ENCODE measurements around the gene OR52A1.
A peak's percentile ranks its signal among the peaks of the same experiment; 100 is the strongest.

Gene OR52A1

GRCh38 chr11:5129457-5129877, 25.1 kb downstream of the OR52A1 start:
- Histone ChIP-seq H3K27ac (ENCODE audit: low read length) (no peak overlapping the region), H4K20me1 (ENCODE audit: insufficient read depth, low read length) (no peaks in the 10 kb centered on the region), H3K27me3 (ENCODE audit: low read depth, low read length) (no peaks in the 10 kb centered on the region), H3K9me3 (ENCODE audit: insufficient read depth, low read length) (no peaks in the 10 kb centered on the region), H3K4me1 (ENCODE audit: low read length) (no peaks in the 10 kb centered on the region), H3K4me3 (ENCODE audit: low read length) (no peak overlapping the region), H2AFZ (ENCODE audit: low read depth, low read length) (no peak overlapping the region), H3K36me3 (replicated peaks; ENCODE audit: low read depth, low read length) (no peaks in the 10 kb centered on the region), H3K79me2 (ENCODE audit: low read length) (no peaks in the 10 kb centered on the region), H3K9ac (ENCODE audit: low read length) (no peak overlapping the region), H3K4me2 (ENCODE audit: low read length) (no peak overlapping the region)
- TF ChIP-seq EZH2phosphoT487 (IDR thresholded peaks at IDR 0.05; ENCODE audit: low read depth) = no peak

DNA sequence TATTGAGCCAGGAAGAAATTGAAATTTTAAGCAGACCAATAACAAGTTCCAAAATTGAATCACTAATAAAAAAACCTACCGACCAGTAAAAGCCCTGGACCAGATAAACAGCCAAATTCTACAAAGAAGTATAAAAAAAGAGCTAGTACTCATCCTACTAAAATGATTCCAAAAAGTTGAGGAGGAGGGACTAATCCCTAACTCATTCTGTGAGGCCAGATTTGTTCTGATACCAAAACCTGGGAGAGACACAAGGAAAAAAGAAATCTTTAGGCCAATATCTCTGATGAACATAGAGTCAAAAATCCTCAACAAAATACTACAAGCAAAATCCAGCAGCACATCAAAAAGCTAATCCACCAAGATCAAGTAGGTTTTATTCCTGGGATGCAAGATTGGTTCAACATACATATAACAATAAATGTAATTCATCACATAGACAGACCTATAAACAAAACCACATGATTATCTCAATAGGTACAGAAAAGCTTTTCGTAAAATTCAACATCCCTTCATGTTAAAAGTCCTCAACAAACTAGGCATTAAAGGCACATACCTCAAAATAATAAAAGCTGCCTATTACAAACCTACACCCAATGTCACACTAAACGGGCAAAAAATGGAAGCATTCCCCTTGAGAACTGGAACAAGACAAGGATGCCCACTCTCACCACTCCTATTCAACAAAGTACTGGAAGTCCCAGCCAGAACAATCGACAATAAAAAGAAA, 29.5 kb downstream of the OR52A1 start:
- H4K20me1 ChIP-seq (ENCODE audit: insufficient read depth, low read length) = no peaks in the 10 kb centered on the region
- no peaks in the 10 kb centered on the region for H3K79me2 ChIP-seq (ENCODE audit: low read length)
- no peak overlapping the region for H2AFZ ChIP-seq (ENCODE audit: low read depth, low read length)
- H3K27me3 ChIP-seq (ENCODE audit: low read depth, low read length) = 0 out of 2 replicates have a peak, but pooled peaks cover 6% of the 10 kb centered on the region
- H3K27ac ChIP-seq (ENCODE audit: low read length) = no peak overlapping the region
- H3K4me3 ChIP-seq (ENCODE audit: low read length) = no peak overlapping the region
- H3K4me2 ChIP-seq (ENCODE audit: low read length) = no peak overlapping the region
- no peak for TF ChIP-seq EZH2phosphoT487 (IDR thresholded peaks at IDR 0.05; ENCODE audit: low read depth)
- TF ChIP-seq, protein P1, sequence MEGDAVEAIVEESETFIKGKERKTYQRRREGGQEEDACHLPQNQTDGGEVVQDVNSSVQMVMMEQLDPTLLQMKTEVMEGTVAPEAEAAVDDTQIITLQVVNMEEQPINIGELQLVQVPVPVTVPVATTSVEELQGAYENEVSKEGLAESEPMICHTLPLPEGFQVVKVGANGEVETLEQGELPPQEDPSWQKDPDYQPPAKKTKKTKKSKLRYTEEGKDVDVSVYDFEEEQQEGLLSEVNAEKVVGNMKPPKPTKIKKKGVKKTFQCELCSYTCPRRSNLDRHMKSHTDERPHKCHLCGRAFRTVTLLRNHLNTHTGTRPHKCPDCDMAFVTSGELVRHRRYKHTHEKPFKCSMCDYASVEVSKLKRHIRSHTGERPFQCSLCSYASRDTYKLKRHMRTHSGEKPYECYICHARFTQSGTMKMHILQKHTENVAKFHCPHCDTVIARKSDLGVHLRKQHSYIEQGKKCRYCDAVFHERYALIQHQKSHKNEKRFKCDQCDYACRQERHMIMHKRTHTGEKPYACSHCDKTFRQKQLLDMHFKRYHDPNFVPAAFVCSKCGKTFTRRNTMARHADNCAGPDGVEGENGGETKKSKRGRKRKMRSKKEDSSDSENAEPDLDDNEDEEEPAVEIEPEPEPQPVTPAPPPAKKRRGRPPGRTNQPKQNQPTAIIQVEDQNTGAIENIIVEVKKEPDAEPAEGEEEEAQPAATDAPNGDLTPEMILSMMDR (IDR thresholded peaks at IDR 0.05; ENCODE audit: low read depth, low read length) = no peak
- no peaks in the 10 kb centered on the region for H3K9me3 ChIP-seq (ENCODE audit: insufficient read depth, low read length)
- no peaks in the 10 kb centered on the region for H3K4me1 ChIP-seq (ENCODE audit: low read length)
- H3K9ac ChIP-seq (ENCODE audit: low read length) = no peak overlapping the region
- no peaks in the 10 kb centered on the region for H3K36me3 ChIP-seq (replicated peaks; ENCODE audit: low read depth, low read length)

GRCh38 chr11:5123802-5124521, 30.6 kb downstream of the OR52A1 start:
- no peaks in the 10 kb centered on the region for H3K4me1 ChIP-seq (ENCODE audit: low read length)

GRCh38 chr11:5118893-5119292, 35.7 kb downstream of the OR52A1 start:
- H3K9me3 ChIP-seq (ENCODE audit: insufficient read depth, low read length) = no peaks in the 10 kb centered on the region
- H4K20me1 ChIP-seq (ENCODE audit: insufficient read depth, low read length) = no peaks in the 10 kb centered on the region
- 0 out of 2 replicates have a peak, but pooled peaks cover 6% of the 10 kb centered on the region for H3K27me3 ChIP-seq (ENCODE audit: low read depth, low read length)
- H3K79me2 ChIP-seq (ENCODE audit: low read length) = no peaks in the 10 kb centered on the region
- H3K27ac ChIP-seq (ENCODE audit: low read length) = no peak overlapping the region
- no peak overlapping the region for H2AFZ ChIP-seq (ENCODE audit: low read depth, low read length)
- H3K4me3 ChIP-seq (ENCODE audit: low read length) = no peak overlapping the region
- H3K9ac ChIP-seq (ENCODE audit: low read length) = no peak overlapping the region
- H3K36me3 ChIP-seq (replicated peaks; ENCODE audit: low read depth, low read length) = no peaks in the 10 kb centered on the region
- H3K4me1 ChIP-seq (ENCODE audit: low read length) = no peaks in the 10 kb centered on the region
- no peak for TF ChIP-seq EZH2phosphoT487 (IDR thresholded peaks at IDR 0.05; ENCODE audit: low read depth)
- TF ChIP-seq, protein P1 (IDR thresholded peaks at IDR 0.05; ENCODE audit: low read depth, low read length) = no peak
- no peak overlapping the region for H3K4me2 ChIP-seq (ENCODE audit: low read length)

More at GRCh38 chr11:5123802-5124521, 30.6 kb downstream of the OR52A1 start:
- TF ChIP-seq, protein P1 (IDR thresholded peaks at IDR 0.05; ENCODE audit: low read depth, low read length) = peak; percentile 89
- no peak for TF ChIP-seq EZH2phosphoT487 (IDR thresholded peaks at IDR 0.05; ENCODE audit: low read depth)
- Histone ChIP-seq H3K4me2 (ENCODE audit: low read length) (peak overlapping the region; percentile 27; the same call in 1 of the 2 replicates), H3K9ac (ENCODE audit: low read length) (no peak overlapping the region), H3K27me3 (ENCODE audit: low read depth, low read length) (0 out of 2 replicates have a peak, but pooled peaks cover 6% of the 10 kb centered on the region), H3K79me2 (ENCODE audit: low read length) (no peaks in the 10 kb centered on the region), H3K9me3 (ENCODE audit: insufficient read depth, low read length) (no peaks in the 10 kb centered on the region), H3K36me3 (replicated peaks; ENCODE audit: low read depth, low read length) (no peaks in the 10 kb centered on the region), H4K20me1 (ENCODE audit: insufficient read depth, low read length) (no peaks in the 10 kb centered on the region), H3K27ac (ENCODE audit: low read length) (no peak overlapping the region), H2AFZ (ENCODE audit: low read depth, low read length) (peak overlapping the region; percentile 76; the same call in 1 of the 2 replicates), H3K4me3 (ENCODE audit: low read length) (0 out of 2 replicates have a peak overlapping the region, but pooled peaks have one; percentile 1)

All from OCI-LY3 (cell line).